ENCODE results near the gene ENO2.

DNA sequence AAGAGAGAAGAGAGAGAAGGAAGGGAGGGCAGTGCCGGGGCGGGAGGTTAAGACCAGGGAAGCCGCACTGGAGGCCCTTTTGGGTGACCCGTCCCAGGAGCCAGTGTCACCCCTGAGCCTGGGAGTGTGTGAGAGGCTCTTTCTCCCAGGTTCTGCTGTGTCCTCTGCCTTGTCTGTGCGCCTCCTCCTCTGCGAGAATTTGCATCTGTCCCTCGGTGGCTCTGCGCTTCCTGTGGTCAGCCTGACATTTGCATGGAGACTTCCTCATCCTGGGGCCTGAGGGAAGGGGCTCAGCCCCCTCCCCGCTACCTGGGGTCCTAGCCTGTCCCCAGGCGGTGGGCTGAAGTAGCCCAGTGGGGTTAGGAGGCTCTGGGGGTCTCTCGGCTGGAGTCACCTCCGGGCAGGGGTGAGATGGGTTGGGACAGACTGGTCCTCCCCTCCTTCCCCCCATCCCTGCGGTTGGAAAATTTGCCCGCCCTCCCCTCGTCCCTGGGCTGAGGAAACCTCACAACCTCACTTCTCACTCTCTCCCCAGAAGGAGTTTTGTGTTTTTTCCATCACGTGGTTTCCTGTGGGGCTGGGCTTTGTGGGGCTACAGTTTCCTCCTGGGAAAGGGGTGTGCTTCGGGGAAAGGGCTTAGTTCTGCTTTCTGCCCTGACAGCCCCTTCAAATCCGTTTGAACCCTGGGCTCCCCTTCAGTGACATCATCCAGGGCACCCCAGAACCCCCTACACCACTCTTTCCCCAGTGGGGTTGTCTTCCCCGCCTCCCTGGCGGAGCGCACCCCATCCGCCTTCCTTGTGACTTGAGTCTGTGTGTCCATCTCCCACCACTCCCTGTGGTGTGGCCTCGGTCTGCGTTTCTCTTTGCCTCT, 39.3 kb downstream of the ENO2 start:
- TF ChIP-seq, protein P1, sequence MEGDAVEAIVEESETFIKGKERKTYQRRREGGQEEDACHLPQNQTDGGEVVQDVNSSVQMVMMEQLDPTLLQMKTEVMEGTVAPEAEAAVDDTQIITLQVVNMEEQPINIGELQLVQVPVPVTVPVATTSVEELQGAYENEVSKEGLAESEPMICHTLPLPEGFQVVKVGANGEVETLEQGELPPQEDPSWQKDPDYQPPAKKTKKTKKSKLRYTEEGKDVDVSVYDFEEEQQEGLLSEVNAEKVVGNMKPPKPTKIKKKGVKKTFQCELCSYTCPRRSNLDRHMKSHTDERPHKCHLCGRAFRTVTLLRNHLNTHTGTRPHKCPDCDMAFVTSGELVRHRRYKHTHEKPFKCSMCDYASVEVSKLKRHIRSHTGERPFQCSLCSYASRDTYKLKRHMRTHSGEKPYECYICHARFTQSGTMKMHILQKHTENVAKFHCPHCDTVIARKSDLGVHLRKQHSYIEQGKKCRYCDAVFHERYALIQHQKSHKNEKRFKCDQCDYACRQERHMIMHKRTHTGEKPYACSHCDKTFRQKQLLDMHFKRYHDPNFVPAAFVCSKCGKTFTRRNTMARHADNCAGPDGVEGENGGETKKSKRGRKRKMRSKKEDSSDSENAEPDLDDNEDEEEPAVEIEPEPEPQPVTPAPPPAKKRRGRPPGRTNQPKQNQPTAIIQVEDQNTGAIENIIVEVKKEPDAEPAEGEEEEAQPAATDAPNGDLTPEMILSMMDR (conservative IDR thresholded peaks at IDR 0.05 in 1 of 2, IDR thresholded peaks at IDR 0.05 in 1 of 2; ENCODE audit: extremely low read depth in 1 of 2, insufficient read depth in 1 of 2, low read depth in 1 of 2, low read length in 2 of 2), result no peak
- no peak for TF ChIP-seq EZH2 (IDR thresholded peaks at IDR 0.05; ENCODE audit: borderline replicate concordance, low read length)

Measured in mammary epithelial cell (primary cell).